ENCODE results near the gene ACSS1.

Gene ACSS1

GRCh38 chr20:25030007-25030648, 27.8 kb downstream of the ACSS1 start:
- DNase-seq: no peak

- no peak for DNase-seq
Observed at GRCh38 chr20:25025986-25026605, 31.8 kb downstream of the ACSS1 start.

GRCh38 chr20:25025091-25025861, 32.7 kb downstream of the ACSS1 start:
- no peak for DNase-seq

GRCh38 chr20:25024171-25024570, 33.8 kb downstream of the ACSS1 start:
- no peak for DNase-seq

GRCh38 chr20:25023356-25023755, 34.6 kb downstream of the ACSS1 start:
- no peak for DNase-seq

GRCh38 chr20:25022680-25023079, 35.3 kb downstream of the ACSS1 start:
- DNase-seq: no peak

- DNase-seq: no peak
Observed at GRCh38 chr20:25021336-25021735, 36.6 kb downstream of the ACSS1 start.

- DNase-seq: no peak
Observed at GRCh38 chr20:25020901-25021301, 37.0 kb downstream of the ACSS1 start.

GRCh38 chr20:25020345-25020744, 37.6 kb downstream of the ACSS1 start:
- no peak for DNase-seq

GRCh38 chr20:25019381-25020155, 38.4 kb downstream of the ACSS1 start:
- no peak for DNase-seq

GRCh38 chr20:25018841-25019240, 39.1 kb downstream of the ACSS1 start:
- DNase-seq: no peak

GRCh38 chr20:25018425-25018824, 39.5 kb downstream of the ACSS1 start:
- DNase-seq: no peak

- DNase-seq: no peak
Observed at GRCh38 chr20:25017257-25017803, 40.6 kb downstream of the ACSS1 start.

GRCh38 chr20:25016471-25016870, 41.5 kb downstream of the ACSS1 start:
- no peak for DNase-seq

GRCh38 chr20:25015986-25016385, 42.0 kb downstream of the ACSS1 start:
- DNase-seq: no peak

GRCh38 chr20:25014816-25015215, 43.1 kb downstream of the ACSS1 start:
- no peak for DNase-seq

GRCh38 chr20:25013478-25014380, 44.2 kb downstream of the ACSS1 start:
- DNase-seq: no peak

GRCh38 chr20:25012616-25013189, 45.2 kb downstream of the ACSS1 start:
- DNase-seq: no peak

GRCh38 chr20:25011831-25012241, 46.1 kb downstream of the ACSS1 start:
- DNase-seq: no peak

- DNase-seq: no peak
Observed at GRCh38 chr20:25011261-25011660, 46.7 kb downstream of the ACSS1 start.

All from NCI-H446 (cell line).